GM21619 (cell line): ENCODE results near the gene NINJ2.
A peak's percentile ranks its signal among the peaks of the same experiment; 100 is the strongest.
"Not testable (repeated sequence)": the region's sequence is repeated elsewhere in the genome, so short reads cannot be mapped to it uniquely, and the experiment has no call there.

Source experiments
- ATAC-seq: cut with Tn5 transposase; IDR thresholded peaks from one replicate; pipeline ENCODE4 v1.9.1; 2021; ENCODE audit not compliant: unreplicated experiment

Gene NINJ2

GRCh38 chr12:588024-588322 is 75.3 kb downstream of the NINJ2 start:
- ATAC-seq = no peak

- no peak for ATAC-seq
These were observed 75.9 kb downstream of the NINJ2 start for GRCh38 chr12:587132-588023.

- no peak for ATAC-seq
These were observed 76.8 kb downstream of the NINJ2 start for GRCh38 chr12:586318-587071.

GRCh38 chr12:585062-586061 is 77.9 kb downstream of the NINJ2 start:
- no peak for ATAC-seq

DNA sequence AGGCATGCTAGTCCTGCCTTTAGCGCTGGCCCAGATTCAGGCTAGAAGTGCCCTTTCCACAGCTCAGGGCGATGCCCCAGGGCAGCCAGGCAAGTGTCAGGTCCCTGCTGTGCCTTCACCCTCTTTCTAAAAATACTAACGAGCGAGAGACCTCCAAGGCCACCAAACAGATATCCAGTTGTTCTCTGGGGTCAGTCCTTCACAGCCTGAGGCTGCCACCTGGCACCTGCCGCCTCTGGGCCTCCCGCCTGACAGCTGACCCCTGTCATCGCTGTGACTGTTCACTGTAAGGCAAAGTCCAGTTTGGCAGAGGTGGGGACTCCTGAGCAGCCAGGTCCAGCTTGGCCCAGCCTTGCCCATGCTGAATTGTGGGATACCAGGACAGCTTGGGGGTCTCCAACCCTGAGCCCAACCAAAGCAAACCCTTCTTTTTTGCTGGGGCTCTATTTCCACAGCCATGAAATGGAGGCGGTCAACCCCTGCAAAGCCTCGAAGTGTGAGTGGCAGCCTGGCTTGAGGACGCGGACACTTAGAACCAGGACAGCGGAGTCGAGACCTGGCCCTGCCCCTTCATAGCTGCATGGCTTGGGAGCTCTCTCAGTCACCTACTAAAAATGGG is 79.9 kb downstream of the NINJ2 start:
- no peak for ATAC-seq

DNA sequence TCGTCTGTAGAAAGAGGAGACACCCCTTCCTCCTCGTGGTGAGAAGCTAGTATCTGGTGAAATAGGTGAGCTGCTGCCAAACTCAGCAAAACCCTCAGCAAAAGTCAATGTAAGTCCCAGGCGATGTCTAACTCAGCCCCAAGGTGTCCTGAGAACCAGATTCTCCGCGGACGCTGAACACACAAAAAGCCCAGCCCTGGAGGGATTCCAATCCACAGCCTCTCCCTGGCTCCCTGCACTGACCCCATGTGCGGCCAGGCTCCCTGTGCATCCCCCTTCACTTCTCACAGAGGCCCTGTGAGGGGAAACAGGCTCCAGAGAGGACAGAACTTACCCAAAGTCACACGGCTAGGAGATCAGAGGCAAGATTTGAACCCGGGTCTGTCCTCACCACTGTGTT is 81.5 kb downstream of the NINJ2 start:
- no peak for ATAC-seq

GRCh38 chr12:581321-581720 is 81.9 kb downstream of the NINJ2 start:
- ATAC-seq = no peak

DNA sequence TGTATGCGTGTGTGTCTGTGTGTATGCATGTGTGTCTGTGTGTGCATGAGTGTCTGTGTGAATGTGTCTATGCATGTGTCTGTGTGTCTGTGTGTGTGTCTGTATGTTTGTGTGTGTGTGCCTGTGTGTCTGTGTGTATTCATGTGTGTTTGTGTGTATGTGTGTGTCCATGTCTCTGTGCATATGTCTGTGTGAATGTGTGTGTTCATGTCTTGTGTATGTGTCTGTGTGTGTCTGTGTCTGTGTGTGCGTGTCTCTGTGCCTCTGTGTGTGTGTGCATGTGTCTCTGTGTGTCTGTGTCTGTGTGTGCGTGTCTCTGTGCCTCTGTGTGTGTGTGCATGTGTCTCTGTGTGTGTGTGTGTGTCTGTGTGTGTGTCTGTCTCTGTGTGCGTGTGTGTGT is 82.4 kb downstream of the NINJ2 start:
- ATAC-seq = no peak

DNA sequence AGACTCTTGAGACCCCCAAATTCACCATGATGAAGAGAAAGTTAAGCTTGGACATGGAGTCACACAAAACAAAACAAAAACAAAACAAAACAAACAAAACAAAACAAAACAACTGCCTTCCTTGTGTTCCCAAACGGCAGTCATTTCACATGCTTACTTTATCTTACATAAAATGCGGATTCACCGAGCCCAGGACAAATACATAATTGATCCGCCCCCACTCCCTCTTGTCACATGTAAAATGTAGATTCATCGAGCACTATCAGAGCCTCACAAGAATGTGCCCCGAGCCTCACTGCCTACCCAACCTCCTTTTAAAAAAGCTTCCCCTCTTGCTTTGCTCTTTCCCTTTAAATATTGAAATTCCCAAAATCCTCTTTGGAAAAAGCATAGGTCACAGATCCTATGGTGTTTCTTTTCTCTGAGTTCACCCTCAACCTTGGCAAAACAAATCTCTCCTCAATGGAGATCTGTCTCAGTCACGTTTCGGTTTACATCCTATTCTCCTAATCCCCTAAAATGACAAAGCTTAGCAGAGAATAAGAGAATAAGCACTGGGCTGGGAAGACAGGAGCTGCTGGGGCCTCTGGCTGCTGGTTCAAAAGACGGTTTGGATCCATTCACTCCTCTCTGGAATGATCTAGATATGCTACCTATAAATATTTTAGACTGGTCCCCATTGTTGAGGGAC is 83.7 kb downstream of the NINJ2 start:
- no peak for ATAC-seq

GRCh38 chr12:578748-579419 is 84.4 kb downstream of the NINJ2 start:
- ATAC-seq = no peak

- not testable (repeated sequence) for ATAC-seq
These were observed 85.1 kb downstream of the NINJ2 start for GRCh38 chr12:577994-578747.

DNA sequence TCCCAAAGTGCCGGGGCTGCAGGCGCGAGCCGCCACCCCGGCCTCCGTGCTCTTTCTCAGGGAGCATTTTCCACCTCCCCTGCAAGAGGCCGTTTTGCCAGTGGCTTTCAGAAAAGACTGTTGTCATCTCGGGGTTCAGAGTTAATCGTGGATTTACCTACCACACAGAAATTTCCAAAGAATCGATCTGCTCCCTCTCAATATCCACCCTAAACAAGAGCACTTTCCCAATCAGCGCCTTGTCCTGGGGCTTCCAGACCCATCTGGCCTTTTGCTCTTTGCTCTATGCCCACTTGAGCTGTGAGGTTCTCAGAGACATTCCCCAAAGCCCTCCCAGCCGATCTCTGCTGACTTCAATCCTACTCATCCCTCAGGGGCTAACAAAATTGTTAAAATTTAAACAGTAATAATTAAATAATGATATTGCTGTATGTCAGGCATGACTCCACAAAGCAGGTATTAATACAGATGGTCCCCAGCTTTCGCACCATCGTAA is 86.6 kb downstream of the NINJ2 start:
- ATAC-seq = no peak

DNA sequence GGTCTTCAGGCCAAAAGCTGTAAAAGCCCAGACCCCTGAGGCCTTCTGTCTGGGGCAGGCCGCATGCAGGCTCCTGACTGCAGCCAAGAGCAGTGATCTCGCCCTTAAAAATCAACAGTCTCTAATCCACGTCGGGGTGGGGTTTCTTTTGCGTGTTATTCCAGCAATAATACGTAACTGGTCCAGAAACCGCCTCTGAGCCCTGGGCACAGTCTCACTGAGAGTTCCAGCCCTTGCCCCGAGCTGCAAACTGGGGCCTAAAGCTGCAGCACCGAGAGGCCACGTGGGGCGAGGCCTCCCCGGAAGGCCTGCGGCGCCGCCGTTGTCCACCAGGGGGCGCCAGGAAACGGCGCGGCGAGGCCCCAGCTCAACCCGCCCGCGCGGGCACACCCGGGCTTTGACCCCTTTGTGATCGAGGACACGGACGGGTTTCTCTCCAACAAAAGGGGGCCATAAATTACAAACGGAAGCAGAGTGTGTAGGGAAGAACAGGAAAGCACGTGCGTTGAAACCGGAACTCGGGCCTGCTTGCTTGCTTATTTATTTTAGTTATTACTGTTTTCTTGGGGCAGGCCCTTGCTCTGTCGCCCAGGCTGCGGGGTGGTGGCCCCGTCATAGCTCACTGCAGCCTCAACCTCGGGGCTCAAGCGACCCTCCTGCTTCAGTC is 87.2 kb downstream of the NINJ2 start:
- ATAC-seq = peak; percentile 64

GRCh38 chr12:575129-575502 is 88.1 kb downstream of the NINJ2 start:
- ATAC-seq = no peak

DNA sequence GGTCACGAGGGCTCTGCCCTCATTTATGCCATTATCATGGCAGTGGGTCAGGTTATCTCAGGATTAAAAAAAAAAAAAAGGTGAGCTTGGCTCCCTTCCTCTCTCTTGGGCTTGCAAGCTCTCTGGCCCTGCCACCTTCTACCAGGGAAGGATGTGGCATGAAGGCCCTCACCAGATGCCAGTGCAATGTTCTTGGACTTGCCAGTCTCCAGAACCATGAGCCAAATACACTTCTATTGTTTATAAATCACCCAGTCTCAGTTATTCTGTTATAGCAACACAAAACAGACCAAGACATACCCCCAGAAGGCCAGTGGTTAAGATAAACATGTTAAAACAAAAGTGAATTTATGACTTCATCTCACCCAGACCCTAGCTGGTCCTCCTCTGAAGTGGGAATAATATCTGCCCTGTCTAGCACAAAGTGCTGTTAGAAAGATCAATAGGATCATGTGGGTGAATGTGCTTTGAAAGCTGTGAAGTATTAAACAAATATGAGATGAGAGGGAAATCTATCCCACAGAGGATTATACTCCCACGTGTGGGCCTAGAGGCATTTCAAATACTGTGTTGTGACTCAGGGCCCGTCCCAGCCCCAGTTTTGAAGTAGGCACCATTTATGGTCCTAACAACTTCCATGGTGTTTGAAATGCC is 88.6 kb downstream of the NINJ2 start:
- no peak for ATAC-seq

GRCh38 chr12:573232-573631 is 90.0 kb downstream of the NINJ2 start:
- ATAC-seq = no peak

DNA sequence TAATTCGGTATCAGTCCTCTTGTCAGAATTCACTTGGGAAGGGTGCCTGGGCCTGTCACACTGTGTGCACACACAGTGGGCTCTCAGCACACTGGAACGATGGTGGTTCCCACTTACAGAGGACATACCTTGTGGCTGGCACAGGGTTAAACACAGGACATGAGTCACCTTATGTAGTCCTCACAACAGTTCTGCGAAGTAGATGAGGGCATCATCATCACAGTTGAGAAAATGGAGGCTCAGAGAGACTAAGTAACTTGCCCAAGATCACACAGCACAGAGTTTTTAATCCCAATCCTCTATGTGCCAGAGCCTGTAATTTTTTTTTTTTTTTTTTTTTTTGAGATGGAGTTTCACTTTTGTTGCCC is 90.7 kb downstream of the NINJ2 start:
- ATAC-seq = no peak
